HEK293 (cell line): Measurements from ENCODE around the gene CEACAM1.

ENCODE experiments used
- BCL11B ChIP-seq: fragments of 450-650 bp; formaldehyde crosslinking; IDR thresholded peaks from 2 replicates; pipeline ENCODE4 v1.5.1; 2016; ENCODE audit warnings: low read depth, missing biosample characterization, missing genetic modification characterization
- EGR2 ChIP-seq: fragments of 450-650 bp; formaldehyde crosslinking; IDR thresholded peaks from 2 replicates; pipeline ENCODE4 v1.5.1; 2016; ENCODE audit warnings: low read depth, missing biosample characterization, missing genetic modification characterization
- GLI4 ChIP-seq: fragments of 450-650 bp; formaldehyde crosslinking; IDR thresholded peaks from 2 replicates; pipeline ENCODE4 v1.5.1; 2016; ENCODE audit warnings: missing biosample characterization, missing genetic modification characterization
- HOXA7 ChIP-seq: sonication (generic); formaldehyde crosslinking; IDR thresholded peaks from 2 replicates; pipeline ENCODE4 v1.8.1; 2022; ENCODE audit warnings: missing genetic modification reagents, borderline replicate concordance
- IKZF3 ChIP-seq: fragments of 450-650 bp; IDR thresholded peaks from 2 replicates; pipeline ENCODE4 v1.5.0; 2018; ENCODE audit warnings: missing biosample characterization, mild to moderate bottlenecking, missing genetic modification characterization, moderate library complexity
- KLF10 ChIP-seq: fragments of 450-650 bp; IDR thresholded peaks from 2 replicates; pipeline ENCODE4 v1.5.1; 2018; ENCODE audit warnings: missing biosample characterization, mild to moderate bottlenecking, missing genetic modification characterization
- OSR2 ChIP-seq: fragments of 450-650 bp; formaldehyde crosslinking; IDR thresholded peaks from 2 replicates; pipeline ENCODE4 v1.5.1; 2016; ENCODE audit warnings: missing biosample characterization, missing genetic modification characterization
- PRDM1 ChIP-seq: fragments of 450-650 bp; formaldehyde crosslinking; IDR thresholded peaks from 2 replicates; pipeline ENCODE4; 2016; ENCODE audit warnings: missing biosample characterization, missing genetic modification characterization
- PRDM2 ChIP-seq: fragments of 450-650 bp; formaldehyde crosslinking; IDR thresholded peaks from 2 replicates; pipeline ENCODE4 v1.5.1; 2016; ENCODE audit warnings: missing biosample characterization, missing genetic modification characterization, borderline replicate concordance
- SP2 ChIP-seq: fragments of 450-650 bp; formaldehyde crosslinking; IDR thresholded peaks from 2 replicates; pipeline ENCODE4 v1.5.1; 2016; ENCODE audit warnings: missing biosample characterization, missing genetic modification characterization
- TRIM28 ChIP-seq: IDR thresholded peaks from 2 replicates; pipeline ENCODE4 v1.6.1; 2011; ENCODE audit warnings: low read length, control low read depth, borderline replicate concordance
- ZFP3 ChIP-seq: fragments of 450-650 bp; formaldehyde crosslinking; IDR thresholded peaks from 2 replicates; pipeline ENCODE4 v1.5.1; 2016; ENCODE audit warnings: low read depth, missing biosample characterization, missing genetic modification characterization
- ZNF114 ChIP-seq: fragments of 450-650 bp; formaldehyde crosslinking; IDR thresholded peaks from 2 replicates; pipeline ENCODE4 v1.5.0; 2017; ENCODE audit warnings: missing biosample characterization, missing genetic modification characterization
- ZNF140 ChIP-seq: fragments of 450-650 bp; formaldehyde crosslinking; IDR thresholded peaks from 2 replicates; pipeline ENCODE4 v1.5.1; 2016; ENCODE audit warnings: missing biosample characterization, missing genetic modification characterization
- ZNF155 ChIP-seq: fragments of 450-650 bp; formaldehyde crosslinking; IDR thresholded peaks from 2 replicates; pipeline ENCODE4 v1.5.1; 2016; ENCODE audit warnings: missing biosample characterization, missing genetic modification characterization
- ZNF18 ChIP-seq: fragments of 450-650 bp; formaldehyde crosslinking; IDR thresholded peaks from 2 replicates; pipeline ENCODE4 v1.5.1; 2016; ENCODE audit warnings: missing biosample characterization, missing genetic modification characterization
- ZNF221 ChIP-seq: fragments of 450-650 bp; formaldehyde crosslinking; IDR thresholded peaks from 2 replicates; pipeline ENCODE4 v1.5.1; 2017; ENCODE audit warnings: missing biosample characterization, missing genetic modification characterization, borderline replicate concordance
- ZNF266 ChIP-seq: fragments of 450-650 bp; formaldehyde crosslinking; IDR thresholded peaks from 2 replicates; pipeline ENCODE4 v1.5.1; 2016; ENCODE audit warnings: missing biosample characterization, missing genetic modification characterization, low read depth
- ZNF274 ChIP-seq, 2 experiments: fragments of 200-500 bp in 1 of 2; fragments of 450-650 bp in 1 of 2; sonication (Bioruptor generic) in 1 of 2; formaldehyde crosslinking in 1 of 2; IDR thresholded peaks; 2 replicates each; pipeline versions ENCODE4 v1.5.1 to v1.6.1; 2014 to 2016; ENCODE audit warnings: borderline replicate concordance in 1 of 2, inconsistent platforms in 1 of 2, low read length in 1 of 2, missing biosample characterization in 1 of 2, missing genetic modification characterization in 1 of 2
- ZNF292 ChIP-seq: fragments of 450-650 bp; formaldehyde crosslinking; IDR thresholded peaks from 2 replicates; pipeline ENCODE4 v1.5.1; 2016; ENCODE audit warnings: low read depth, missing biosample characterization, missing genetic modification characterization, borderline replicate concordance
- ZNF324 ChIP-seq: fragments of 450-650 bp; formaldehyde crosslinking; IDR thresholded peaks from 2 replicates; pipeline ENCODE4 v1.5.1; 2016; ENCODE audit warnings: missing biosample characterization, missing genetic modification characterization
- ZNF394 ChIP-seq: fragments of 450-650 bp; formaldehyde crosslinking; IDR thresholded peaks from 2 replicates; pipeline ENCODE4 v1.5.1; 2016; ENCODE audit warnings: missing biosample characterization, missing genetic modification characterization, mild to moderate bottlenecking, moderate library complexity, borderline replicate concordance
- ZNF473 ChIP-seq: fragments of 450-650 bp; formaldehyde crosslinking; IDR thresholded peaks from 2 replicates; pipeline ENCODE4 v1.5.1; 2017; ENCODE audit warnings: missing biosample characterization, missing genetic modification characterization
- ZNF501 ChIP-seq: fragments of 450-650 bp; formaldehyde crosslinking; IDR thresholded peaks from 2 replicates; pipeline ENCODE4 v1.5.1; 2016; ENCODE audit warnings: missing biosample characterization, missing genetic modification characterization
- ZNF521 ChIP-seq: fragments of 450-650 bp; formaldehyde crosslinking; IDR thresholded peaks from 2 replicates; pipeline ENCODE4 v1.5.1; 2017; ENCODE audit warnings: missing biosample characterization, mild to moderate bottlenecking, missing genetic modification characterization
- ZNF629 ChIP-seq: fragments of 450-650 bp; formaldehyde crosslinking; IDR thresholded peaks from 2 replicates; pipeline ENCODE4 v1.5.1; 2017; ENCODE audit warnings: missing biosample characterization, missing genetic modification characterization
- ZNF639 ChIP-seq: fragments of 450-650 bp; formaldehyde crosslinking; IDR thresholded peaks from 2 replicates; pipeline ENCODE4 v1.5.1; 2016; ENCODE audit warnings: missing biosample characterization, missing genetic modification characterization
- ZNF658 ChIP-seq: fragments of 450-650 bp; formaldehyde crosslinking; IDR thresholded peaks from 2 replicates; pipeline ENCODE4; 2016; ENCODE audit warnings: missing biosample characterization, missing genetic modification characterization
- ZSCAN16 ChIP-seq: fragments of 450-650 bp; formaldehyde crosslinking; IDR thresholded peaks from 2 replicates; pipeline ENCODE4 v1.5.1; 2016; ENCODE audit warnings: missing biosample characterization, missing genetic modification characterization
- ZSCAN18 ChIP-seq: fragments of 450-650 bp; formaldehyde crosslinking; IDR thresholded peaks from 2 replicates; pipeline ENCODE4 v1.5.1; 2016; ENCODE audit warnings: missing biosample characterization, missing genetic modification characterization

CEACAM1 gene

GRCh38 chr19:42468273-42468796 lies 59.9 kb downstream of the CEACAM1 start (continued):
- TF ChIP-seq PRDM1 (tag by site-specific recombination) = peak; percentile 96
- TF ChIP-seq ZNF292 (tag by site-specific recombination) = no peak
- peak; percentile 68 for TF ChIP-seq ZNF18 (tag by site-specific recombination)
- no peak for TF ChIP-seq SP2 (tag by site-specific recombination)
- TF ChIP-seq ZNF394 (tag by site-specific recombination) = 0 out of 2 replicates have a peak, but pooled peaks have one; percentile 34
- no peak for TF ChIP-seq ZNF658
- no peak for TF ChIP-seq ZNF473
- TF ChIP-seq TRIM28 = peak; percentile 79
- peak; percentile 91 for TF ChIP-seq IKZF3 (tag by site-specific recombination)
- TF ChIP-seq ZSCAN16 (tag by site-specific recombination) = no peak
- TF ChIP-seq GLI4 = no peak
- TF ChIP-seq ZSCAN18 = no peak
- TF ChIP-seq ZNF114 (tag by site-specific recombination) = no peak
- no peak for TF ChIP-seq EGR2 (tag by site-specific recombination)
- no peak for TF ChIP-seq ZFP3 (tag by site-specific recombination)
- TF ChIP-seq BCL11B (tag by site-specific recombination) = no peak
- no peak for TF ChIP-seq ZNF221
- 0 out of 2 replicates have a peak, but pooled peaks have one; percentile 41 for TF ChIP-seq ZNF501 (tag by site-specific recombination)
- no peak for TF ChIP-seq ZNF521 (tag by site-specific recombination)
- peak; percentile 81 for TF ChIP-seq ZNF639
- TF ChIP-seq KLF10 (tag by site-specific recombination) = peak; percentile 64
- TF ChIP-seq ZNF629 (tag by site-specific recombination) = peak; percentile 81
- no peak for TF ChIP-seq PRDM2 (tag by site-specific recombination)
- TF ChIP-seq HOXA7 (CRISPR knock-in tag) = no peak
- no peak for TF ChIP-seq ZNF155 (tag by site-specific recombination)
- TF ChIP-seq OSR2 = peak; percentile 100
- no peak for TF ChIP-seq ZNF140 (tag by site-specific recombination)
- TF ChIP-seq ZNF324 = peak; percentile 58; the same call in 1 of the 2 replicates
- TF ChIP-seq ZNF274 (IDR thresholded peaks at IDR 0.05; ENCODE audit: low read length) = no peak
- no peak for TF ChIP-seq ZNF274 (tag by site-specific recombination; IDR thresholded peaks at IDR 0.05; ENCODE audit: borderline replicate concordance)
- no peak for TF ChIP-seq ZNF266 (tag by site-specific recombination)
